Stimulated activated CD8-positive, alpha-beta memory T cell treated with anti-CD3 and anti-CD28 coated beads, Interleukin-7, amount 100 ng/mL, for 24 hours (primary cell): Measurements from ENCODE around the gene CLIC6.

Experiments
- DNase-seq: peaks from one replicate; pipeline ENCODE4 v3.0.0-alpha.2; 2020; ENCODE audit warnings: low read depth

The CLIC6 gene

DNA sequence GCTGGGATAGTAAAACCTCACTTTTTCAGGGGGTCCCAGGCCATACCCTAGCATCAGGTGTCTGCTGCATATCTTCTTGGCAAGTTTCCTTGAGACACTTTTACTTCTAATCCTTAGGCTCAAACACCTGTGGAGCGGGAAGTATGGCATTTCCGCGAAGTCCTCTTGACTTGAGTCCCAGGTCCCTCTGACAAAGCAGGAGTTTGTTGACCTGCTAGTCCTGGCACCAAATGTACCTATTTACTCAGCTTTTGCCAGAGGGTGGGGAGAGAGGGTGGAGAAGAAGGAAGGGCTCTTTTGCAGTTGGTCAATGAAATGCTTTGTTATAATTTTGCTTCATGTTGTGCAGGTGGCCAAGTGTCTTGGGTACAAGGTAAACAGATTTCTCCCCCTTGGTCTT, 59.7 kb downstream of the CLIC6 start:
- no peak for DNase-seq

DNA sequence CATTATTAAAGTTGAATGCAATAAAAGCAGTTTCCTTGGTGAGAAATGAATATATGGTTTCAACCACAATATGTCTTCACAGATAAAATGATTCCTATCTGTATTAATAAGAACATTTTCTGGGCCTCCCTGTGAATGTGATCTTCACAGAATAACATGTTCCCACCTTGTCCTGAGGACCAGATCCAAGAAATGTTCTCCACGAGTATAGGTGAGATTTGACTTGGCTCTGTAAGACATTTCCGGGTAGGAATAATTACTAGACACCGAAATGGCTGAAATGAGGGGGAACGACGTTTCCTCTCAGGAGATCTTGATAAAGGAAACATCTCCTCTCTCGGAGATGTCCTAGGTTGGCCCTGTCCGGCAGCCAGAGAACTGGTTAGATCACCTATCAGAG, 61.4 kb downstream of the CLIC6 start:
- no peak for DNase-seq

DNA sequence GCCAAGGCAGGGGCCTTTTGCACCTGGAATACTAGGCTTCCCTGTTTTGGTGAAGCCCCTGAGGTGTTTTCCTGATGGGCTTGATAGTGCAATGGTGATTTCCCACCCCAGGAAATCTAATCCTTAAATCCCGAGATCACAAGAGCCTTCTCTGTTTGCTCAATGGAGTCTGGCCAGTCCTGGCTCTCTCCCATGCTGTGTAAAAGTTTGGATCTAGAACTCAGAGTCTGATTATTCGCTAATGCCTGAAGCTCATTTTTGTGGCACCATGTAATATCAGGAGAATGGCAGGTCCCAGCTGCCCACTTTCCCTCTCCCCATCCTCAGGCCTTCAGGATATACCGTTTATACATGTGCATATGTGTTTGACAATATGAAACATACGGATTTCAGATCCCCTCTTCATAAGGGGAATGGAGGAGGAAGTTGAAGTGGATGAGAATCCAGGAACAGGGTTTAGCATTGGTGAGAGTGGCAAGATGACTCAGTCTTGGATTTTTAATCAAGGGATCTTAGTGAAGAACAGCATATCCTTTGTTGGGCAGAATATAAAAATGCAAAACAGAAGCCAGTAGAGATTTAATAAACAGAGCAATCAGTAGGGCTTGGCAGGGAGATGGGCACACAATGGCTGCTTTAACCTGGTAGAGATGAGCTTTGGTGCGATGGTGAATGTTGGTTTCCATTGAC, 62.1 kb downstream of the CLIC6 start:
- no peak for DNase-seq

DNA sequence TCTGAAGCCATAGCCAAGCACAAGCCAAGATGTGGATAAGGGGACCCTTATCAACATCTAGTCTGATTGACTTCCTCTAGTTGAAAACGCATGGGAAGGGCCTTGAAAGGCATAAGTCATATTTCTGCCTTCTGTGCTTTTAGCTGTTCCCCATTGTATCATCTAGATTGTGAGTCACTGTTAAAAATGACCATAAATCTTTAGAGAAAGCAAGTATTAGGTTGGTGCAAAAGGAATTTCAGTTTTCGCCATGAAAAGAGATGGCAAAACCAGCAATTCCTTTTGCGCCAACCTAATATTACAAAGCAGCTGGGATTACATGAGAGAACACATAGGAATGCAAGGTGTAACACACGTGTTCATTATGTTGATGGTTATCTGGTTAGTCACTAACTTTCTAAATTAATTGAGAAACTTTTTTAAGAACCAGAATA, 63.6 kb downstream of the CLIC6 start:
- DNase-seq: no peak

DNA sequence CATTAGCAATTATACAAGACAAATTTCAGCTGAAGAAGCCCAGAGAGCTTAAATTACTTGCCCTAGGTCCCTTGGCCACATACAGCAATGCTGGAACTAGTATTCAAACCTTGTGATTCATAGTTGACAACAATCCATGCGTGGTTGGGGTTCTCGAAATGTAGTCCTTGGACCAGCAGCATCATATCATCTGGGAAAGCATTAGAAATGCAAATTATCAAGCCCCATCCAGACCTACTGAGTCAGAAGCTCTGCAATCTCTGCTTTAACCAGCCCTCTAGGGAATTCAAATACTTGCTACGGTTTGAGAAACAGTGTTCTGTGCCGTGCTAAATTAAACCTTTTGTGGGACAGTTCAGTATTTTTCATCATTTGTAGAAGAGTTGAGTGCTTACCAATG, 65.1 kb downstream of the CLIC6 start:
- DNase-seq: no peak

DNA sequence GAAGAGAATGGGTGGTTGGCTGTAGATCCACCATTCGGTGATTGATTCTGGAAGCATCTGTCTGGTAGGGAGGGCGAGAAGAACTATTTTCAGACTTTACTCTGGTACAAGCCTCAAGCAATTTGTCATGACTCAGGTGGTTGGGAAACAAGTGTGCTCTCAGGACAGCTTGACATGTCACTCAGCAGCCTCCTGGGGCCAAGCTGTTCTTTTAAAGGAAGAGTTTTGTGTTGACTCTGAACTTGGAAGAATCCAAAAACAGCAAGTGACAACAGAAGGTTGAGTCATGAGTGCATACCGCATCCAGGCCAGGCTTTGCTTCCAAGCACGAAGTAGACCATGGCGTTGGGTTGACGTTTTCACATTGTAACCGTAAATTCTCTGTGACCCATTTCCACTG, 65.9 kb downstream of the CLIC6 start:
- no peak for DNase-seq

DNA sequence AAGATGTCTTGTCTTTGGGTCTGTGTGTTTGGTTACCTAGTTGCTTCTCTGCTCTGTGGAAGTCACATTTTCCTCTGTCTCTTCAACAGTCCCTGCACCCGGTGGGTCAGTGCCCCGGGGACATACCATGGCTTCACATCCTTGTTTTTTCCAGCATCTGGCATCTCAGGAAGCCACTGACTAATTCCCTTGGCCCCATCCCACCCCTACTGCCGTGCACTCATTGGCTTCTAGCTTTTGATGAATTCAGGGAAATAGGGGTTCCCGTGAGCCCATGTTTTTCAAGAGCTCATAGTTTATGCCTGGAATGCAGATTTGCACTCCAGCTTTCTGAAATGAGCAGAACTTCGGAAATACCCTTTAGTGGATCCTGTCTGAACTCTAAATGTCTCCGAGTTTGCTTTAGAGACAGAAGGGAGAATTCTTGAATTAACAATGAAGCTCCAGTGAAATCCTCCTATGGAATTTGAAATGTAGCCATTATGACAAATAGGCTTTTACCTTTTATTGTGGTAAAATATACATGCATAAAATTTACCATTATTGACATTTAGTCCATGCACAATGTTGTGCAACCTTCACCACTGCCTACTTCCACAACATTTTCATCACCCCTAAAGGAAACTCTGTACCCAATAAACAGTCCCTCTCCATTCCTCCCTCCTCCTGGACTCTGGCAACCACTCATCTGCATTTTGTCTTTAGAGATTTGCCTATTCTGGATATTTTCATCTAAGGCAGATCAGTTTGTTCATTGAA, 67.5 kb downstream of the CLIC6 start:
- no peak for DNase-seq

DNA sequence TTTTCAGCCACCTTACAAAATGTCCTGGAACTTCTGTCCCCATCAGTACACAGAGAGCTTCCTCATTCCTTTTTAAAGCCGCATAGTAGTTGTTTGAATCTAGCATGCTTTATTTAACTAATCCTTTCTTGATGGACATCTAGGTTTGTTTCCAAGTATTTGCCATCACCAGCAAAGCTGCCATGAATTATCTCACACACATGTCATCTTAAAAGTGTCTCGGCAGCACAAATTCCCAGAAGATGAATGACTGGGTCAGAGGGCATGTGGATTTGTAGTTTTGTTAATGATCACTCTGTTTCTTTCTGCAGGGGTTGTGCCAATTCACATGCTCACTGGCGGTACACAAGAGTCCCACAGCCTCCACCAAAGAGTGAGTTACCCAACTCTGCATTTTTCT, 68.3 kb downstream of the CLIC6 start:
- no peak for DNase-seq

DNA sequence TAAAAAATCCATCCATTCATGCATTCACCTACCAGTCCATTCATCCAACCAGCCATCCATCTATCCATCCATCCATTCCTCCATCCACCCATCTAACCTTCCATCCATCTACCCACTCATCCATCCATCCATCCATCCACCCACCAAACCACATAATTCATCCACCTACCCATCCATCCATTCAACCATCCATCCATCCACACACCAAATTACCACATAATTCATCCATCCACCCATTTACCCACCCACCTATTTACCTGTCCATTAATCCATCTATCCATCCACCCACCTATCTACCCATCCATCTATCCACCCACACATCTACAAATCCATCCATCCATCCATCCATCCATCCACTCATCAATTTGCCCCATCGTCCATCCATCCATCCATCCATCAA, 71.4 kb downstream of the CLIC6 start:
- DNase-seq: no peak

DNA sequence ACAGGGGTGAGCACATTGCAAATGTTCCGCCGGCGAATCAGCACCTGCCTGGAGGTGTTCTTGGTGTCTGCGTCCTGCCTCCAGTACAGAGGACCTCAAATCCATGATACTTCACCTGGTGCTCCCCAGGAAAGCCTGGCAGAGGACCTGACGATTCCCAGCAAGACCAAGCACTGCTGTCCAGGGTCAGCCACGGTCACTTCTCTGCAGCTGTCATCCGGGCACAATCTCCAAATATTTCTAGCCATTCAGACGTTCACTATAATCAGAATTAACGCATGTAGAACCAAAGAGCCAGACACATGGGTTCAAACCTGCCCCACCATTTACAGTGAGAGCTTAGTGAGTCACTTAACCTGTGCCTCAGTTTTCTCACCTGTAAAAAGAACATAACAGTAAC, 74.5 kb downstream of the CLIC6 start:
- DNase-seq: no peak

DNA sequence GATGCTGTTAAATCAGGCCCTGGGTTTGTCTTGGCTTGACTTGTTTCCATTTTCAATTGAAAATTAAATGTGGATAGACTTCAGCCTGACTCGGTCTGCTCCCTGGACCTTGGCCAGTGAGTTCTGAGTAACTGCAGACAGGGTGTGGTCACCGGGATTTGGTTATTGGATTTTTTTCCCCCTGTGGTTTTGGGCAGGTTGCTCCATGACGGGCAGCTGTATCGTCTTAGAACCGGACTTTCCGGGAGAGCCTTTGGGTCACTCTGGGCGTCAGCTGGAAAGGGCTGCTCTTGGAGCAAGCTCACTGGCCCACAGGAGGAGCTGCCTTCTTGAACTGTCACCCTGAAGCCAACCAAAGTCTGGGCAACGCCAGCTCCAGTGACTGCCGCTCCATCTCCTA, 75.0 kb downstream of the CLIC6 start:
- DNase-seq: no peak

DNA sequence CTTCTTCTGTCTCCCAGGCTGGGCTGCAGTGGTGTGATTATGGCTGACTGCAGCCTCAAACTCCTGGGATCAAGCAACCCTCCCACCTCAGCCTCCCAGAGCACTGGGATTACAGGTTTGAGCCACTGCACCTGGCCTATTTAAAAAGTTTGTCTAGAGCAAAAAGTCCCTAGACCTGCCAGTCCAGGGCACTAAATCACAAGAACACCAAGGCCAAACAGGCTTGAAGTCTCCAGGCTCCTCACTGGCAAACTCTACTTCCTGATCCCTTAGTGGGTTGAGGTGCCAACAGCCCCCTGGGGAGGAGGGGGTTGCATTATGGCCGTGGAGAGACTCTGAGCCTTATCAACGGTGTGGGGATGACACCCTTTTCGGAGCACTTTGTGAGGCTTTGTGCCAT, 76.0 kb downstream of the CLIC6 start:
- DNase-seq: no peak

DNA sequence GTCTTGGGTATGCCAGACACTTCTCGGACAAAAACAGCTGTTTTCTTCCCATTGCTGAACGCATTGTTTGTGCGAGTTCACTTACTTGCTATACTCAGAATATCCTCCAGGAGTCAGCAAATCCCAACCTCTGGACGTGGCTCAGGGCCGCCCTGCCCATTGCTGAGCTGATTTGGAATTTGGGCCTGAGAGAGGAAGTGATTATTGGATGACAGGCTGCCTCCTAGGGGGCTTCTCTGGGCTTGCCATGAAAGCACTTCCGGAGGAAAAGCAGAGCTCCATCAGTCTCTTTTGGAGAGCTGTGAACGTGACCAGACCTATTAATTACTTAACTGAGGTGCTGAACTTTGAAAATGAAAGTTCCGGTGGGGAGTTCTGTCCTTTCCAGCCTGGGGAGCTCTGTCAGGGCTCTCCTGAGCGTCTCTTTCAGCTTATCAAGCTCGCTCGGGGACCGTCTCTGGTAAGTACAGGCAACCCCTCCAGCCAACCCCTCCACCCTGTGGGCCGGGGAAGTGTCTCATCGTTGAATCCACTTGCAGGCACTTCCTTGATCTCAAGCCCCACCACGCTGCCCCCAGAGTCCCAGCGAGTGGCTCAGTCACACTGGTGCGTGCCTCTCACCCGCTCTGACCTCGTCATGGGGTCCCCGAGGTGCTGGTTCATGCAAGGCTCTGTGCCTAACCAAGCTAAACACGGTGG, 76.9 kb downstream of the CLIC6 start:
- no peak for DNase-seq

DNA sequence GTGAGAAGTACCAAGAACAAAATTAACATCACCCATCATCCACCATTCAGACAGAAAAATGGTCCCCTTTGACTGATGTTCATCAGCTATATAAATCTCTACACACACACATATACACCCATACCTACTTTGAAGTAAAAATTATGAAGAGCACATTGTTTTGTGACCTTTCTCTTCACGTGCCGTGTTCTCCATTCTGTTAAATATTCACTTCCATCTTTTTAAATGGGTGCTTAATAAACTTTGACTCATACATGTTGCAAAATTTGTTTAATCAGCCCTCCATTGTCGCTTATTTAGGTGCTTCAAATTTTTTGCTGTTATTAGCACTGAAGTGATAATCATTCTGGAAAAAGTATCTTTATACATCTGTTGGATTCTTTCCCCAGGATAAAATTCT, 80.1 kb downstream of the CLIC6 start:
- DNase-seq: no peak

DNA sequence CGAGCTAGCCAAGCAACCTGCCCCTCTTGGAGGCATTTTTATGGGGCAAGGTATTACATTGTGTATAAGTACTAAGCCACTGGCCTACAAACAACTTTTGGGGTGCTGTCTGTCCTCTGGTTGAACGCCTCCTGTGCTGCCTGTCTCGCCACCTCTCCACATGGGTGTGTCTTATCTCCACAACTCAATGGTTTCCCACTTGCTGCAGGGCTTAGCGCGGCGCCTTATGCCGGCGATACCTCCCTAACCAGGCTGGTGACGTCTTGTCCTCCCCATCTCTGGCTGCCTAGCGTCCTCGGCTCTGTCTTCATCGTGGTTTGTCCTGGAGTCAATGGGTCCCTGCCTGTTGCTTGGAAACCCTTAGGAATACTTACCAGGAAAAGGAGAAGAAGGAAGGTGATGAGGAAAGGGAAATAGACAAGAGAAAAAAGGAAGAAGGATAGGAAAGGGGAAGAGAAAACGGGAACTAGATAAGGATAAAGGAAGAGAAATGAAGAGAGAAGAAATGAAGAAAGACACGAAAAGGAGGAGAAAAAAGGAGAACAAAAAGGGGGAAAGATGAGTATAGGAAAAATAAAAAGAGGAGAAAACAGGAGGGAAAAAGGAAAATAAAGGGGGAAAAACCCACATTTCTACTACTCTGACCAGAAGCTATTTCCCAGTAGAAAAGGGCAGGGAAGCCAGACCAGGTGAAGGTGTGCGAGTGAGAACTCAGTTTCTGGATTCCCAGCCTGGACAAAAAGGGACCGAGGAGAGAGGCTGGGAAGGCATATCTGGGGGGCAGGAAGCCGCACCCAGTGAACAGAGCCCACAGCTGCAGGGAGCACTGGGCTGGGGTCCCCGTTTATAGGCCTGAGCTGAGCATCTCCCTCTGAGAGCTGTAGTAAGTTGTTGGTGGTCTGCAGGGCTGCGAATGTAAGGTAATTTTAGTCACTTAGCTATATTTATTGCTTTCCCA, 86.2 kb downstream of the CLIC6 start:
- no peak for DNase-seq

DNA sequence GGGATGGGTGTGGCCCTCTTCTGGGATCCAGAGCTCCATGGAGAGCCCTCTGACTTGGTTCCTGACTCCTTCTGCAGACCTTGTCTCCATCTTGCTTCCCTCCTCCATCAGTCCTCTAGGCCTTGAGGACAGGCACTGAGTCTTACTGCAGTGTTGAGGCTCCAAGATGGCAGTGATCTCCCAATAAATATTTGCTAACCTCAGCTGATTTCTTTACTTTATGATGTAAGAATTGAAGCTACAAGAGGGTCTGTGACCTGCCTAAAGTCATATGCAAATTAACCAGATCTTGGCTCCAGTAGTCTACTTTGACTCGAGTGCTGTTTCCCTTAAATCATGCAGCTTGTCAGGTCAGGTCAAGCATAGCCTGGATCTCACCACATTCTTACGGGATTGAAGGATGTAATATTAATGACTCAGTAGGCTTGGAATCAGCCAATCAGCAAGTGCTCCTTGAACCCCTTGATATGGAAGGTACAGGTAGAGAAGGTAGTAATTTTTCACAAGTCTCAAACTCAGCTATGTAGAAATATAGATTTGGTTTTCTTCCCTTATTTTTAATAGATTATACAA, 93.0 kb downstream of the CLIC6 start:
- DNase-seq: no peak

DNA sequence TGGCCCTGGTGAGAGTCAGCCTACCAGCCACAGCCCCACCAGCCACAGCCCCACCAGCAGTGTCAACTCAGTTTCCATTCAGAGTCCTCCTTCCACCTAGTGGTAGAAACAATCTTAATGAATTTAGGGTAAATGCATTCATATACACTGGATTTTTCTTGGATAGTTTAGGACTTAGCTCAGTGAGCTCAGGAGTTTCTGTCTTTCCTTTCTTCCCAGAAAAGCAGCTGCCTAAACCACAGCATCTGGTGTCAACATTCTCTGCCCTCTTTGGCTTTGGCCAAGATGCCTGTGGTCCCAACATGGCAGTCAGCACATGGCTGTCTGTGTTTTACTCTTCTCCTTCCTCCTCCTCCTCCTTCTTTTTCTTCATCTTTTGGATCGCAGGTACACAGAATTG, 94.0 kb downstream of the CLIC6 start:
- no peak for DNase-seq

DNA sequence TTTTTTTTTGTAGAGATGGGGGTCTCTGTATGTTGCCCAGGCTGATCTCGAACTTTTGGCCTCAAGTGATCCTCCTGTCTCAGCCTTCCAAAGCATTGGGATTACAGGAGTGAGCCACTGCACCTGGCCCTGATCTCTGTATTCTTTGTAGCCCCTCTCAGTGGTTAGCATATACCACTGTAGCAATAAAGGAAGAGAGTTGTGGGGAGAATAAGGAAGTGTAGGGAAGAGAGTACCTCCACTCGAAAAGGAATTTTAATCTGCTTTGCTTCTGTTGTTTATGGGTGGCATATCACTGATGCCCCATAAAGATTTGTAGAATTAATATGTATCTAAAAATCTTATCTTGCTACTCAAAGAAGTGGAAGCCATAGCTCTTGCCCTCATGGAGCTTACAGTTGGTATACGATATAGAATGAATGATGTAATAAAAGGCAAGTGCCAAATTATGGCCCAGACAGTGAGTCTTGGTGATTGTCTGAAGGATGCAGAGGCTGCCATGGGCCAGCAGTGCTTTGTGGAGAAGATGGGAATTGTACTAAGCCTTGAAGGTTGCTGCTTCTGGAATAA, 96.0 kb downstream of the CLIC6 start:
- no peak for DNase-seq

DNA sequence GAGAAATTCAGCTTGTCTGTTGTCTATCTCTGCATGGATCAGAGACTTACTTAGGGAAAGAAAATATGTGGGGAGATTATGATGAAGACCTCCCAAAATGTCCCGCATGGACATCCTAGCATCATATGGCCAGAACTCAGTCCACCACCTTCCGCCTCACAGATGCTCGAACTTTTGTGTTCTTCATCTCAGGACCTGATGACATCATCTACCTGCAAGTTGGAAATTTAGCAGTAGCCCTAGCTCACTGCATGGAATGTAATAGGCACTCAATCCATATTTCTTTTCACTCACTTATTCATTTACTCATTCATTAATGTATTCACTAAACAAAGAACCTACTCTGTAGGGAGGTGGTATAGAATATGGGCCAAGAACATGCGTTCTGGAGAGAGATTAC, 96.8 kb downstream of the CLIC6 start:
- no peak for DNase-seq

DNA sequence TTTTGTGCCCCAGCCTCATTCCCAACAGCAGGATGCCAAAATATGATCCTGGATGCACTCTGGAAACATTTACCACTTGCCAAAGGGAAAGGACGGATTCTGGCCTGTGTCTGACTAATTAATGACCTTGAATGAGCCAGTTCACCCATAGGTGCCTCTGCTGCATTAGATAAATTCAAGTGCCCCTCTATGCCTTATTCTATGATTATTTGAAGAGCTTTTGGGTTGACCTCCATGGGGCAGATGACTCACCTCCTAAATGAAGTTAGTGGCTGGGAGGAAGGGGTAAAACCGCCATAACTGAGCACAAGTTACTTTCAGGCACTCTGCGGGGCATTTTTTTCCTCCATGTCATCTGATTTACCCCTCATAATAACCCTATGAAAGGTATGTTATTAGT, 98.1 kb downstream of the CLIC6 start:
- DNase-seq: no peak
